ENCODE data around the gene GTPBP3.
A peak's percentile ranks its signal among the peaks of the same experiment; 100 is the strongest.

Gene GTPBP3

GRCh38 chr19:17327654-17328516, 9.5 kb upstream of the GTPBP3 start:
- DNase-seq (ENCODE audit: low read depth), result no peak

DNA sequence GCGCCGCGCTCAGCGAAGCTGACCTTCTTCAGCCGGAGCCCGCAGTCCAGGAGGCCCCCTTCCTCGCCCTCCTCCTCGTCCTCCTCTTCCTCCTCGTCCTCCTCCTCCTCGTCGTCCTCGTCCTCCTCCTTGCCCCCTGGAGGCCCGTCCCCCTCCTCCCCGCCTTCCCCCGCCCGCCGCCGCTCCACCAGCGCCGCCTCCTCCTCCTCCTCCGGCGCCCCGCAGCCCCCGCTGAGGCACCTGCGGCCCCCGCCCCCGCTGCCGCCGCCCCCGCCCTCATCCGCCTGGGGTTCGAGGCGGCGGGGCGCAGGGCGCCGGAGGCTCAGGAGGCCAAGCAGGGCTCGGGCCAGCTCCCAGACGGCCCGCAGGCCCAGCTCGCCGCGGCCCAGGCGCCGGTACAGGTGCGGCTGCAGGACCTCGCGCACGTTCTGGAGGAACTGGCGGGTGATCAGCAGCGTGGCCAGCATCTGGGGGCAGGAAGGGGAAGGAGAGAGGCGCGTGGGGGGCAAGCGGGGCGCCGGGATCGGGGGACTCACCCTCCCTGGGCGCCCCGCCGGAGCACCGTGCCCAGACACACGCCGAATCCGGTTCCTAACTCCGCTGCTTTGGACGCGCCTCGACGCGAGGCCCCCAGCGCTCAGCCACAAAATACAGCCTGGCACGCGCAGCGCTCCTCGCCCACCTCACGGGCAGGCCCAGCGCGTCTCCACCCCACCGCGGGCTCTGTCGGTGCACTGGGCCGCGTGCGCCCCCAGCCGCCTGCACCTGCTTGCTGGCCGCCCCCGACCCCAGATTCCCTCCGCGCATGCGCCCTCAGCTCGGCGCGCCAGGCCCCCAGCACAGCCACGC, 8.6 kb upstream of the GTPBP3 start:
- no peak for DNase-seq (ENCODE audit: low read depth)

DNA sequence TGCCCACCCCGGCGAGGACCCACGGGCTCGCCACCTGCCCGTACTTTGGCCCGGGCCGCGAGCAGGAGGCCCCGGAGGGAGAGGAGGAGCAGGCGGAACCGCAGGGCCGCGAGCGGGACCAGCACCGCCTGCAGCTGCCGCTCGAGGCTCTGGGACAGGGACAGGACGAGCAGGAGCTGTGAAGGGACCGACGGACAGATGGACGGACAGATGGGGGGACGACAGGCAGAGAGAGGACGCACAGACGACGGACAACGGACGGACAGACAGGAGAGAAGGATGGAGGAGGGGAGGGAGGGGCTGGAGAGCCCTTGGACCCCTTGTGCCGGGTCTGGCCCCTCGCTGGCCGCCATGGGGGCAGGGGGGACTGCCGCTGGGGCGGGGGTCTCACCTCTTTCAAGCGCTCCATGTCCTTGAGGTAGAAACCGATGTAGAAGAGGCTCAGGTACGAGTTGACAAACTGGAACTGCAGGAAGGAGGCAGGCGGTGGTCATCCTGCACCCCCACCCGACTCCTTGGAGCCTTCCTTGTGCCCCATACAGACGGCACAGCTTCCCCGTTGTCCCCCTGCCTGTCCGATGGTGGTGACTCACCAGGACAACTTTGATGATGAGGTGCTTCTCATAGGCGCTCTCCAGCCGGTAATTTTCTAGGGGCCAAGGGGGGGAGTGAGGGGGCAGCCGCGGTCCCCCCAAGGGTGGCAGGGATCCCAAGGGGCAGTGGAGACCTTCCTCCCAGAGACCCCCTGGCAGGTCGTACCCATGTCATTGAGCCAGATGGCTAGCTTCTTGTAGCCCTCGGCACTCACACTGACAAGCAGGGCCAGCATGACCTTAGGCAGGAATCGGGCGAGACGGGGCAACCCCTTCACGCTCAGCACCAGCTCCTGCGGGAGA, 7.7 kb upstream of the GTPBP3 start:
- DNase-seq (ENCODE audit: low read depth), result no peak

DNA sequence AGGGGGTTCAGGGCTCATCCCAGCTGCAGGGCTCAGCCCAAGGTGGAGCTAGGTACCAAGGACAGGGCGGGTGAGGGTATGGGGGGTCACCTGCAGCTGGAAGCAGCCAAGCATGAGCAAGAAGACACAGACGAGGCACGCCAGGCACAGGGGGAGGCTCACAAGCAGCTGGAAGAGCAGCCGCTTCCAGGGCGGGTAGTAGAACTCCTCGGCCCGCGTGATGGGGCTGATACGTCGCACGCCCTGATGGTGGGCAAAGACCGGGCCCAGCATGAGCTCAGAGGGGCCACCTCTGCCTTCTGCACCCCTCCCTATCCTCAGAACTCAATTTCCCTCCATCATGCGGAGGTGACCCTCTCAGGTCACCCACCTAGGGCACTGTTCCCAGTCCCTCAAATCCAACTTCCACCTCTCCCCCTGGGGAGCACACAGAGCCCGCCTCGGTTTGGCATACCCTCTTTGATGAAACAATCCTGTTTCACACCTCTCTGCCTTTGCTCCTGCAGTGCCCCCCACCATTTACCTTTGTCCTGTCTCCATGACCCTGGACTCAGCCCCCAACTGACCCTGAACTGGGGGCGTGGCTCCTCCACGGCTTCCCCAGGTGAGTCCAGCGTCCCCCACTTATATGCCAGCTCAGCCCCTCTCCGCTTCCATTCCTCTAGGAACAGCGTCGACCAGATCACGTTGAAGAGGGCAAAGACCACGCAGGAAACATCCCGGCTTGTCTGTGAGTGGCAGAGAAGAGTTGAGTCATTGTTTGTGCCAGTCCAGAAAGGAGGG, 6.9 kb upstream of the GTPBP3 start:
- DNase-seq (ENCODE audit: low read depth), result no peak

DNA sequence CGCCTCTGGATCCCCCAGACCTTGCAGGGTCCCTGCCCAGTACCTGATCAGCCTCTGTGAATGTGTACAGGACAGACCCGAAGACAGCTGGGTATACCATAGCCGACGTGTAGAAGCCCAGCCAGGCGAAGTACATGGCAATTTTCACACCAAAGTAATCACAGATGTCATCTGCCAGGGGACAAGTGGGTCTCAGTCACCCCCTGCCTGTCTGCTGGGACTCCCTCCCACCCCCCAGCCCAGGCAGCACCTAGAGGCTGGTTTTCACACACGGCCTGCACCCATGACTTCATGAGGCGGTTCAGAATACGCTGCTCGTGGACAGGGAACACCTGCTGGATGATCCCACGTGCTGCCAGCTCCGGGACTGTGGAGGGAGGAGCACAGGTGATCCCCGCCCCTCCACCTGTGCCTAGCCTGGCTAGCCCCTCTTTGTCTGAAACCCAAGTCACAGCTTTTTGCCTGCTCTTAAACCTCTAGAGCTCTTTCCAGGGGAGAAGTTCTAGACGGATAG, 6.3 kb upstream of the GTPBP3 start:
- no peak for DNase-seq (ENCODE audit: low read depth)

- DNase-seq (ENCODE audit: low read depth), result no peak
Measured at GRCh38 chr19:17332360-17332676, 5.0 kb upstream of the GTPBP3 start.

GRCh38 chr19:17332677-17333581, 4.4 kb upstream of the GTPBP3 start:
- DNase-seq (ENCODE audit: low read depth), result no peak

DNA sequence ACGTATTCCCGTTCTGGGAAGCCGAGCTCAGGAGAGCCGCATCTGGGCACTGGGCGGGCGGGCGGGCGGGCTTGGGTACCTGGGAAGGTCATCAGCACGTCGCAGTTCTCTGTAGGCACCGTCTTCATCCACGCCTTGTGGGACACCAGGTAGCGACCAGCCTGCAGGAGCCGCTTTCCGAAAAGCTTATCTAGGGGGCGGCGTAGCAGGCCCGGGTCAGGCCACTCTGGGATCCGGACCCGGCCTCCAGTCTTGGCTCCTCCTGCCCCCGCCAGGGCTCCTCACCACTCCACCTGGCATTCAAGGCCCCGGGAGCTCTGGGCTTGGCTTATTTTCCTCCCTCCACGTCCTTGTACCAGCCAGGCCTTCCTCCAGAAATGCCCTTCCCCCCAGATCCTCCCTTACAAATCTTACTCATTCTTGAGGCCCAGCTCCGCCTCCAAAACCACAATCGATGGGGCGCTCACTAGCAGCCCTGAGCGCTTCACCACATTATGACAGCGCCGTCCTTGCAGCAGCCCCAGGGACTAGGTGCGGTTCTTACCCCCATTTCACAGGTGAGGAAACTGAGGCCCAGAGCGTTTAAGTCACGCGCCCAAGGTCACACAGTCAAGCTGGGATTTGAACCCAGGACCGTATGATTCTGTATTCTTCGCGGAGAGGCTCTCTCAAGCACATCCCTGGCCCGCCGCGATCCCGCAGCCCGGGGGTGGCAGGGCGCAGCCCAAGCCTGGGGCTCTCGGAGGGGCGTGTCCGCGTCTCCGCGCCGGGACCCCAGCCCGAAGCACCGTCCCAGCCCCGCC, 3.5 kb upstream of the GTPBP3 start:
- no peak for DNase-seq (ENCODE audit: low read depth)

GRCh38 chr19:17334414-17335409, 2.6 kb upstream of the GTPBP3 start, which contains the start of gene ANO8:
TSS of gene ANO8 (minus strand) at chr19:17334855. CDS start at chr19:17334670, 185 bp downstream.
- peak; percentile 87 for DNase-seq (ENCODE audit: low read depth)

GRCh38 chr19:17335575-17335974, 1.8 kb upstream of the GTPBP3 start:
- DNase-seq (ENCODE audit: low read depth), result no peak

- DNase-seq (ENCODE audit: low read depth), result no peak
Measured at GRCh38 chr19:17337675-17338432, 501 bp downstream of the GTPBP3 start.

GRCh38 chr19:17338433-17339078, 1.2 kb downstream of the GTPBP3 start:
- no peak for DNase-seq (ENCODE audit: low read depth)

GRCh38 chr19:17339088-17339741, 1.9 kb downstream of the GTPBP3 start:
- no peak for DNase-seq (ENCODE audit: low read depth)

DNA sequence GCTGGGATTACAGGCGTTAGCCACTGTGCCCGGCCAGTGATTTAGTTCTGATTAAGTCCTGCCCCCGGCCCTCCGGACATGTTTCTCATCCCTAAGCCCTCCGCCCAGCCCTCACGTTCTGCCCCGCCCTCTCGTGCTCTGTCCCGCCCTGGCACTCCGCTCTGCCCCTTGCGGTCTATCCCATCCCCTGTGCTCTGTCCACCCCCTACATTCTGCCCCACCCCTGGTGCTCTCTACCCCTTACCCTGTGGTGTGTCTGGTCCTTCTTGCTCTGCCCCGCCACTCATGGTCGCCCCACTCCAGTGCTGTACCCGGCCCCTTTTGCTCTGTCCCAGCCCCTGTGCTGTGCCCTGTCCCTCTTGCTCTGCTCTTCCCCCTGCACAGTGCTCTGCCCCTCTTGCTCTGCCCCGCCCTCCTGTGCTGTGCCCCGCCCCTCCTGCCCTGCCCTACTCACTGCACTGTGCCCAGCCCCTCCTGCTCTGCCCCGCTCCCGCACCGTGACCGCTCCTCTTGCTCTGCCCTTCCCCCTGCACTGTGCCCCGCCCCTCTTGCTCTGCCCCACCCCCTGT, 3.0 kb downstream of the GTPBP3 start:
- DNase-seq (ENCODE audit: low read depth), result no peak

DNA sequence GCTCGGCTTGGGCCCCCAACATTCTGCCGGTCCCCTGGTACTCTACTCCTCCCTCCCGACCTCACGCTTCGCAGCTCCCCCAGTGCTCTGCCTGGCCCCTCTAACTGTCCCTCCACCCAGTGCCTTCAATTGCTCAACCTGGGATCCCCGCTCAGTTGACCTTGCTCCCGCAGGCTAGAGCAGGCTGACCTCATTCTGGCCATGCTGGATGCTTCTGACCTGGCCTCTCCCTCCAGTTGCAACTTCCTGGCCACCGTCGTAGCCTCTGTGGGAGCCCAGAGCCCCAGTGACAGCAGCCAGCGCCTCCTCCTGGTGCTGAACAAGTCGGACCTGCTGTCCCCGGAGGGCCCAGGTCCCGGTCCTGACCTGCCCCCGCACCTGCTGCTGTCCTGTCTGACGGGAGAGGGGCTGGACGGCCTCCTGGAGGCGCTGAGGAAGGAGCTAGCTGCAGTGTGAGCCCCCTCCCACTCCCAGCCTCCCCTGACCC, 3.6 kb downstream of the GTPBP3 start:
- DNase-seq (ENCODE audit: low read depth), result no peak

GRCh38 chr19:17341386-17341785, 4.0 kb downstream of the GTPBP3 start:
- no peak for DNase-seq (ENCODE audit: low read depth)
